GM19455 (cell line): ENCODE data around the gene SANBR.
"Not testable (repeated sequence)": the region's sequence is repeated elsewhere in the genome, so short reads cannot be mapped to it uniquely, and the experiment has no call there.

Experiments
- ATAC-seq: cut with Tn5 transposase; IDR thresholded peaks from one replicate; pipeline ENCODE4 v1.9.1; 2021; ENCODE audit not compliant: unreplicated experiment

SANBR gene

DNA sequence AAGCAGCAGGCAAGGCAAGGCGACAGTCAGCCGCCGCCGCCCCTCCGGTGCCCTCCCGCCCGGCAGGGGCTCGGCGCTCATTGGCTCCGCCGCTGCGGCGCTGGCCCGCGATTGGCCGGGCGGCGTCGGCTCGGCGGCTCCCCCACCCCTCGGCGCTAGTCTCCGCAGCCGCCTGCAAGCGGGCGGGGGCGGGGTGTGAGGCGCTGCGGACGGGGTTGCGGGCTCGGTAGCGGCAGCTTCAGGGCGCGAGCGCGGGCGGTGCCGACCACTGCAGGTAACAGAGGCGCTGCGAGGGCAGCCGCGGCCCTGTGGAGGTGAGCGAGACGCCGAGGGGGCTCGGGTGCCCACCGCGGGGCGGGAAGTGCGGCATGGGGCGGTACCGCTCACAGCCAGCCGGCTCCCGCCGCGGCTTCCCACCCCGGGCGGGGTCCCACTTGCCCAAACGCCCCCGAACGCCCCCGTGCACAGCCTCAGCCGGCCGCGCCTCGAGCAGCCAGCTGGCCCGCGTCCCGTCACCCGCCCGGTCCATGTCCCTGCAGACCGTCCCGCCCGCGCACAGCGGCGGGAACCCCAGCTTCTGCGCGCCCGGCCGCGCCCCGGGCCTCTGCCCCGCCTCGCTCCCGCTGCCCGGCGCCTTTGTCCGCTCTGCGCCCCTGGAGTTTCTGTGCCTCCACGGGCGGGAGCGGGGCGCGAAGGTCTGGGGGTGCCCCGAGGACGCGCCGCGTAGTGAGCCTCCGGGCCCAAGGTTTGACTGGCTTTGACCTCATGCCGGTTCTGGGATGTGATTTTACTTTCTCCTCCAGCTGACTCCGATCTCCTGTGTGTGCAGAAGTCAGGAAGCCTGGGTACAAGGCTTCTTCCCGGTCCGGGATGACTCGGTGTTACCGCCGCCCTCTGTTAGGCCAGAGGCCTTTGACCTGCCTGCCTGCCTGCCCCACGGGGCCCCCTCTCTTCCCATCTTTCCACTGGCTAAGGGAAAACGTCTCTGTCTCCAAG, at the start of gene SANBR:
Gene SANBR (plus strand): TSS at position 158 of the 996 bp plus-strand sequence. CDS start 4,480 bp downstream, outside the sequence.
- peak; percentile 95 for ATAC-seq

- no peak for ATAC-seq
These were observed 49.7 kb upstream of the SANBR start for GRCh38 chr2:61015976-61016375.

GRCh38 chr2:61016392-61017002, 49.2 kb upstream of the SANBR start:
- ATAC-seq = peak; percentile 19

DNA sequence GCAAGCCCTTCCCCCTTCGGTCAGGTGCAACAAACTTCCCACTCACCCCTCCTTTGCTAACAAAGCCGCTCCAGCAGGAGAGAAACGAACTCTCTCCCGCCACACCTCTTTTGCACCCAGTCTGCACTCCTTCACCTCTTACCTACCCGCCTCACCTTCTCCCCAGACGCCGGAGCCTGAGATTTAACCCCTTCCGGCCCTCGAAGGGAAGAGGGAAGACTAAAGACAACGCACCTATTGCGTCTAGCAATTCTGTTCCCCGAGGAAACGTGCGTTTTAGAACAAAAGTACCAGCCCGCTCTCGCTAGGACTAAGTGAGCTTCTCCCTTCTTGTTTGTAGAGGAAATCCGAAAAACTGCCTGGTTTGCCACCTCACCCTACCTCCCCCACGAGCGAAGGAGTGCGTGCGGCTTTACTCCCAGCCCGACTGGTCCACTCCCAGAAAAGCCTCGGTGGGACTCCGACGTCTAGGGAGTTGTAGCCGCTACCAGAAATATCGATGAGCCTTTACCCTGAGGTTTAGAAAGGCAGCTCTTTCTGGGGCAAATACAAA, 48.6 kb upstream of the SANBR start:
- ATAC-seq = peak; percentile 52

GRCh38 chr2:61017556-61018317, 47.9 kb upstream of the SANBR start, which contains the start of the genes PEX13 and PUS10:
TSS of gene PEX13 (plus strand) at chr2:61017720. CDS start at chr2:61017760, 40 bp downstream.
TSS of gene PUS10 (minus strand) at chr2:61018255. CDS start at chr2:61011890, 6,365 bp downstream.
- ATAC-seq = peak; percentile 78

- ATAC-seq = no peak
These were observed 47.3 kb upstream of the SANBR start for GRCh38 chr2:61018318-61018755.

- ATAC-seq = no peak
These were observed 46.9 kb upstream of the SANBR start for GRCh38 chr2:61018798-61019197.

DNA sequence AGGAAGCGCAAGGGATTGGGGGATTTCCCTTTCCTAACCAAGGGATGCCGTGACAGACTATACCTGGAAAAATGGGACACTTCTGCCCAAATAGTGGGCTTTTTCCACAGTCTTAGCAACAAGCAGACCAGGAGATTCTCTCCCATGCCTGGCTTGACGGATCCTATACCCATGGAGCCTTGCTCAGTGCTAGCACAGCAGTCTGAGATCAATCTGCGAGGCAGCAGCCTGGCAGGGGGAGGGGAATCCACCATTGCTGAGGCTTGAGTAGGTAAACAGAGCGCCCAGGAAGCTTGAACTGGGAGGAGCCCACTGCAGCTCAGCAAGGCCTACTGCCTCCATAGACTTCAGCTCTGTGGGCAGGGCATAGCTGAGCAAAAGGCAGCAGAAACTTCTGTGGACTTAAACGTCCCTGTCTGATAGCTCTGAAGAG, 44.4 kb upstream of the SANBR start:
- no peak for ATAC-seq

DNA sequence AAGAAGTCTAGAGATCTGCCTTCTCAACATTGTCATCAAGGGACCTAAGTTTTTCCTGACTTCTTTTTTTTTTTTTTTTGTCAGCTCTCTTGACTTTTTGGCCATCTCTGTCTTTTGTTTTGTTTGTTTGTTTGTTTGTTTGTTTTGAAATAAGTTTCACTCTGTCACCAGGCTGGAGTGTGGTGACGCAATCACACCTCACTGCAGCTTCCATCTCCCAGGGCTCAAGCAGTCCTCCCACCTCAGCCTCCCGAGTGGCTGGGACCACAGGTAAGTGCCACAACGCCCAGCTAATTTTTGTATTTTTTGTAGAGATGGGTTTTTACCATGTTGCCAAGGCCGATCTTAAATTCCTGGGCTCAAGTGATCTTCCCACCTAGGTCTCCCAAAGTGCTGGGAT, 42.0 kb upstream of the SANBR start:
- no peak for ATAC-seq

DNA sequence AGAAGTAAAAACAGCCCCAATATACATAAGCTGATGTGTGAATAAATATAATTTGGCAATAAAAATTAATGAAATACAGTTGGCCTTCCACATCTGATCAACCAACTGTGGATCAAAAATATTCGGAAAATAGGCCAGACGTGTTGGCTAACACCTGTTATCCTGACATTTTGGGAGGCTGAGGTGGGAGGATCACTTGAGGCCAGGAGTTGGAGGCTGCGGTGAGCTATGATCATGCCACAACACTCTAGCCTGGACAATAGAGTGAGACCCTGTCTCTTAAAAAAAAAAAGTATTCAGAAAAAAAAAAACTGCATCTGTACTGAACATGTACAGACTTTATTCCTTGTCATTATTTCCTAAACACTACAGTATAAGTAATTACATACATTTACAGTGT, 36.1 kb upstream of the SANBR start:
- ATAC-seq = no peak

DNA sequence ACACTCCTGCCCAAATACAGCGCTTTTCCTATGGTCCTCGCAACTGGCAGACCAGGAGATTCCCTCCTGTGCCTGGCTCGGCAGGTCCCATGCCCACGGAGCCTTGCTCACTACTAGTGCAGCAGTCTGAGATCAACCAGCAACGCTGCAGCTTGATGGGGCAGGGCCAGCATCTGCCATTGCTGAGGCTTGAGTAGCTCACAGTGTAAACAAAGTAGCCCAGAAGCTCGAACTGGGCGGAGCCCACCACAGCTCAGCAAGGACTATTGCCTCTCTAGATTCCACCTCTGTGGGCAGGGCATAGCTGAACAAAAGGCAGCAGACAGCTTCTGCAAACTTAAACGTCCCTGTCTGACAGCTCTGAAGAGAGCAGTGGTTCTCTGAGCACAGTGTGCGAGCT, 31.1 kb upstream of the SANBR start:
- not testable (repeated sequence) for ATAC-seq

DNA sequence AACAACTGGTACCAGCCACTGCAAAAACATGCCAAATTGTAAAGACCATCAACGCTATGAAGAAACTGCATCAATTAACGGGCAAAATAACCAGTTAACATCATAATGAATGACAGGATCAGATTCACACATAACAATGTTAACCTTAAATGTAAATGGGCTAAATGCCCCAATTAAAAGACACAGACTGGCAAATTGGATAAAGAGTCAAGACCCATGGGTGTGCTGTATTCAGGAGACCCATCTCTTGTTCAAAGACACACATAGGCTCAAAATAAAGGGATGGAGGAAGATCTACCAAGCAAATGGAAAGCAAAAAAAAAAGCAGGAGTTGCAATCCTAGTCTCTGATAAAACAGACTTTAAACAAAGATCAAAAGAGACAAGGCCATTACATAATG, 29.0 kb upstream of the SANBR start:
- not testable (repeated sequence) for ATAC-seq

DNA sequence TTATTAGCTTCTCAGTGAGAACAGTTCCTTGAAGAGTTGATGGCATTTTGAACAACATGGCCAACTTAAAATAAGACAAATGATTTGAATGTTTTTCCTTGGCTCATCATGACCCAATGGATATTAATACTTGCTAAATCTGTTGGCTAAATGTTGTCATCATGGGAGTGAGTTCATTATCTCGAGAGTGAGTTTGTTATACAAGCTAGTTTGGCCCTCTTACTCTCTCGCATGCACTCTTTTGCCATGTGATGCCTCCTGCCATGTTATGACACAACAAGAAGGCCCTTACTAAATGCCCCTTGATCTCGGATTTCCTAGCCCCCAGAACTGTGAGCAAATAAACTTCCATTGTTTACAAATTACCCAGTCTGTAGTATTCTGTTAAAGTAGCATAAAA, 22.9 kb upstream of the SANBR start:
- ATAC-seq = no peak

DNA sequence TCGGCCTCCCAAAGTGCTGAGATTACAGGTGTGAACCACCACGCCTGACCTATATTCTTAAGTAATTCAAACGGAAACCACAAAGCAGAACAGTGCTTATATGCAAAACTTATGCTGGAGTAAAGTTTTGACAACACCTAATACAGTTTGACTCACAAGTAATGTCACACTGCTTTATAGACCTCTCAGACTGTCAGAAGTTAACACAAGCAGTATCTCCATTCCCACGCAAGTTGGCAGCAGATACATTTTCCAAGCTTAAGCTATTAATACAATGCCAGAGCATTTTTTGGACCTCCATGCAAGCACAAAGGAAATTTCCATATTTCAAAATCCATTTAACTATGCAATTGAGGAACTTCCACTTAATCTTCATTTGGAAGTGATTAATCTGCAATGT, 21.0 kb upstream of the SANBR start:
- no peak for ATAC-seq

DNA sequence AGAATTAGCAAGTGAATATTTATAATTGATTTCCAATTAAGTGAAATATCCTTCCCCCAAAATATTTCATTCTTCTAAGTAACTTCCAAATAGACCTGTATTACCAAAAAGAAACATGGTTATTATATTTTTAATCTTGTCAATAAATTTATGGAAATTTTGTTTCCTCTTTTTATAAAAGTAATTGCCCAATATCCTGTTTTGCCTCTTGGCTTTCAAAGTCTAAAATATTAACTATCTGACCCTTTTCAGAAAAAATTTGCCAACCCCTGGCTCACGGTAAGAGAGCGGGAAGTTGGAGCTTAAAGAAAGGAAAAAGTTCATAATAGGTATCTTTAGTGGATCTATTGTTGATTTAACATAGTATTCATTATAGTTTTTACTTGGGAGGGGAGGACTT, 20.4 kb upstream of the SANBR start:
- no peak for ATAC-seq

GRCh38 chr2:61045999-61046398, 19.7 kb upstream of the SANBR start:
- ATAC-seq = no peak

DNA sequence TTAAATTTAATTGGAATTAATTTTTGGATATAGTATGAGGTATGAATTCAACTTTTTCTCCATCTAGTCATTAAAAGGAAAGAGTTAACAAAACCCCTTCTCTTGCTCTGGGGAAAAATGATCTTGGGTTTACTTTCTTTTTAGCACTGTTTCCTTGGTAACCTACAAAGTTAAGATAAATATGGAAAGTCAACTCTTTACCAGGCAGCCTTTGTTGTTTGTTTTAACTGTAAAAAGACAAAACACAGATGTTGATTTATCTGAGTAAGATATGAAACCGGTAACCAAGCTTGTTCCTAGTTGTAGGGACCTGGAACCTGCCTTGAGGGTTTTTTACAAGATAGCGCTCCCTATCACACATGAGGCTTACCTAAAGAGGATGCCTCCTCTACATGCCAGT, 10.1 kb upstream of the SANBR start:
- no peak for ATAC-seq

DNA sequence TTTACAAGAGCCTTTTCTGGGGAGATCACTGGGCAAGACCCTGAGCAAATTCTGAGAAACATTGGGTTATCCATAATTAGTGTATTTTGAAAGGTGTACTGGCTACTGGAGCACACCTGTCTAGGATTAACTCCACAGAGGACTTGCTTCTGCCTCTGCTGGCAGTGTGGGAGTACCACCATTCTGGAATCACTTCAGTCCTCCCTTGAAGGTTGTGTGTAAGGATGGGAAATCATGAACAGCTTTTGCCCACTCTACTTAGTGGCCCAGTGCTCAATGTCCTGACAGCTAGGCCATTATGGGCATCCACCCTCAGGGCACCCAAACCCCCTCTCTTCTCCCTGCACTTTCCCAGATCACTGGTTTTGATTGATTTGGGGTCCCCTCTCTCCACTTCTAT, 8.1 kb upstream of the SANBR start:
- no peak for ATAC-seq

DNA sequence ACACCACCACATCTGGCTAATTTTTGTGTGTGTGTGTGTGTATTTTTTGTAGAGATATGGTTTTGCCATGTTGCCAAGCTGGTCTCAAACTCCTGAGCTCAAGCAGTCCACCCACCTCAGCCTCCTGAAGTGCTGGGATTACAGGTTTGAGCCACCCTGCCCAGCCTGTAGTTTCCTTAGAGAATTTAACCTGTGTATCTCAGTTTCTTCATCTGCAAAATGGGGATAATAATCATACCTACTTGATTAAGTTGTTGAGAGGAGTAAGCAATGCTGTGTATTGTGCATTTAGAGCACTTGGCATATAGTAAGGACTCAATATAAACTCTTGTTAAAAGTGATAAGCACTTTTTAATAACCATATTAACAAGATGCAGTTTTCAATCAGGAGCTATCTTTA, 6.3 kb upstream of the SANBR start:
- no peak for ATAC-seq

DNA sequence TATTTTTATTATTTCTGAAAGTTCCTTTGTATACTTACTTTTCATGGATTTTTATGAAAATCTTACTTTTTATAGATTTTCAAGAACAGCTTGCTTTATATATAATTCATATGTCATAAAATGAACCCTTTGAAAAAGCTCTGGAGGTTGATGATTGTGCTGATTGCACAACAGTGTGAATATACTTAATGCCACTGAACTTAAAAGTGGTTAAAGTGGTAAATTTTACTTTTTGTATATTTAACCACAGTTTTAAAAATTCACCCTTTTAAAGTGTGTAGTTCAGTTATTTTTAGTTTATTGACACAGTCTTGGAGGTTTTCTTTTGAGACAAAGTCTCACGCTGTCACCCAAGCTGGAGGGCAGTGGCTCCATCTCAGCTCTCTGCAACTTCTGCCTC, 8.4 kb downstream of the SANBR start:
- no peak for ATAC-seq

- no peak for ATAC-seq
These were observed 20.2 kb downstream of the SANBR start for GRCh38 chr2:61085883-61086282.
